ENCODE measurements around the gene MAP3K3.

DNA sequence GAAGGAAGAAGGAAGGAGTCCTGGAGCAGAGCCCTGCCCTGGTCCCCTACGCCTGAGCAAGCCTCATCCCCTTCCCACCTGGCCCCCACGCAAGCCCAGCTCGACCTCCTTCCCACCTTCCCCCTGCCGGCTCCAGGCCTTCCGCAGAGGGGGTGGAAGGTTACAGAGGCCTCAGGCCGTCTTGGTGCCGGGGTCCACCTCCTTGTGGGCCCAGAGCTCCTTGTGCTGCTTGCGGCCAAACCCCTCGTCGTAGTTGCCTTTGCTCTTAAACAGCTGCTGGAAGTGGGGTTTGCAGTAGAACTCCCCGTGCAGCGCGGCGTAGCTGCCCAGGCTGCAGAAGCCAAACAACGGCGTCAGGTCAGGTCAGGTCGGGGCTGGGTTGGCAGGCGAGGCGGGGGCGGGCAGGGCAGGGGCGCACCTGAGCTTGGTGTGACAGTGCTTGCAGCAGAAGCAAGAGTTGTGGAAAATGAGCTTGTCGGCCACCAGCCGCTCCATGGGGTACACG, 76.2 kb downstream of the MAP3K3 start:
- TF ChIP-seq, protein P1, sequence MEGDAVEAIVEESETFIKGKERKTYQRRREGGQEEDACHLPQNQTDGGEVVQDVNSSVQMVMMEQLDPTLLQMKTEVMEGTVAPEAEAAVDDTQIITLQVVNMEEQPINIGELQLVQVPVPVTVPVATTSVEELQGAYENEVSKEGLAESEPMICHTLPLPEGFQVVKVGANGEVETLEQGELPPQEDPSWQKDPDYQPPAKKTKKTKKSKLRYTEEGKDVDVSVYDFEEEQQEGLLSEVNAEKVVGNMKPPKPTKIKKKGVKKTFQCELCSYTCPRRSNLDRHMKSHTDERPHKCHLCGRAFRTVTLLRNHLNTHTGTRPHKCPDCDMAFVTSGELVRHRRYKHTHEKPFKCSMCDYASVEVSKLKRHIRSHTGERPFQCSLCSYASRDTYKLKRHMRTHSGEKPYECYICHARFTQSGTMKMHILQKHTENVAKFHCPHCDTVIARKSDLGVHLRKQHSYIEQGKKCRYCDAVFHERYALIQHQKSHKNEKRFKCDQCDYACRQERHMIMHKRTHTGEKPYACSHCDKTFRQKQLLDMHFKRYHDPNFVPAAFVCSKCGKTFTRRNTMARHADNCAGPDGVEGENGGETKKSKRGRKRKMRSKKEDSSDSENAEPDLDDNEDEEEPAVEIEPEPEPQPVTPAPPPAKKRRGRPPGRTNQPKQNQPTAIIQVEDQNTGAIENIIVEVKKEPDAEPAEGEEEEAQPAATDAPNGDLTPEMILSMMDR (IDR thresholded peaks at IDR 0.05), result no peak
- TF ChIP-seq REST (IDR thresholded peaks at IDR 0.05) (no peak), EP300 (IDR thresholded peaks at IDR 0.05) (no peak)

Measured in A549 (cell line).